ENCODE data around the gene SRGAP1.

SRGAP1 gene

DNA sequence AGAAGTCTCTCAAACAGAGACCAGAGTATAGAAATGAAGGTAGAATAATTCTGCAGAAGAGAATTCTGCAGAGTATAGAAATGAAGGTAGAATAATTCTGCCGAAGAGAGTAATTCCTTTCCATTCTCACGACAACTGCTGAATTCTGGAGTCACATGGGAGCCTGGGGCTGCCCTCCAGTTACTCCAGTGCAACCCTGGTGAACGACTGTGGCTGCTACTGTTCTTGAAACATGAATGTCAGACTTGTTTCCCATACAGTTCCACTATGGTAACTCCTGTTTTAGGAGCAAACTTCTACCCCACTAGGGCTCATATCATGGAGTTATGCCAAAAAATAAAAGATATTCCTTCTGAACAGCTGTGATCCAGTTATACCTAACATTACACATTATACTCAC, 213.2 kb downstream of the SRGAP1 start:
- TF ChIP-seq POLR2AphosphoS5 (IDR thresholded peaks at IDR 0.05; ENCODE audit: low read depth, low read length) = no peak
- no peak for TF ChIP-seq TAF1 (IDR thresholded peaks at IDR 0.05; ENCODE audit: borderline replicate concordance, insufficient read depth, low read length)
- no peak for TF ChIP-seq REST (IDR thresholded peaks at IDR 0.05; ENCODE audit: insufficient read depth in 1 of 2, low read depth in 2 of 2, low read length in 2 of 2)
- no peak for TF ChIP-seq SIN3A (IDR thresholded peaks at IDR 0.05; ENCODE audit: borderline replicate concordance, insufficient read depth, low read length)
- no peak for TF ChIP-seq FOXP2 (optimal IDR thresholded peaks at IDR 0.05; ENCODE audit: borderline replicate concordance, extremely low read depth, extremely low read length, insufficient read depth)

GRCh38 chr12:64058541-64059265, 214.2 kb downstream of the SRGAP1 start:
- TF ChIP-seq REST (IDR thresholded peaks at IDR 0.05; ENCODE audit: insufficient read depth in 1 of 2, low read depth in 2 of 2, low read length in 2 of 2) = no peak
- TF ChIP-seq POLR2AphosphoS5 (IDR thresholded peaks at IDR 0.05; ENCODE audit: low read depth, low read length) = no peak
- TF ChIP-seq TAF1 (IDR thresholded peaks at IDR 0.05; ENCODE audit: borderline replicate concordance, insufficient read depth, low read length) = no peak
- TF ChIP-seq FOXP2 (optimal IDR thresholded peaks at IDR 0.05; ENCODE audit: borderline replicate concordance, extremely low read depth, extremely low read length, insufficient read depth) = no peak
- TF ChIP-seq SIN3A (IDR thresholded peaks at IDR 0.05; ENCODE audit: borderline replicate concordance, insufficient read depth, low read length) = no peak

DNA sequence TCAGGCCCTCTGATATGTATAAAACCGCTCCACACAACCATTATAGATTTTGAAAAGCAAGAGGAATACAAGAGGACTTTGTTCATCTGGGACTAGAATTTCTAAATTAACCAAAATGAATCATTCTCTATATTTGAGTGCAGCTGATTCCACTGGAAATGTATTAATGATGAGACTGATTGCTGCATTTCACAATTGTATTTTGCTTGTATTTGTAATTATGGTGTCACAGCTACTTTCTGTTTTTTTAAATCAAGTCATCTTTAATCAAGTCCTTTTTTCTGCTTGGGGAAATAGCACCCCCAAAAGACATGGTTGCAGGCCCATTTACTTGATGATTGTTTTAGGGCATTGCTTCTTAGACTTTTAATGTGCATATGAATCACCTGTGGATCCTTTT, 215.2 kb downstream of the SRGAP1 start:
- no peak for TF ChIP-seq FOXP2 (optimal IDR thresholded peaks at IDR 0.05; ENCODE audit: borderline replicate concordance, extremely low read depth, extremely low read length, insufficient read depth)
- TF ChIP-seq REST (IDR thresholded peaks at IDR 0.05; ENCODE audit: insufficient read depth in 1 of 2, low read depth in 2 of 2, low read length in 2 of 2) = no peak
- no peak for TF ChIP-seq POLR2AphosphoS5 (IDR thresholded peaks at IDR 0.05; ENCODE audit: low read depth, low read length)
- TF ChIP-seq TAF1 (IDR thresholded peaks at IDR 0.05; ENCODE audit: borderline replicate concordance, insufficient read depth, low read length) = no peak
- no peak for TF ChIP-seq SIN3A (IDR thresholded peaks at IDR 0.05; ENCODE audit: borderline replicate concordance, insufficient read depth, low read length)

GRCh38 chr12:64061868-64062375, 217.4 kb downstream of the SRGAP1 start:
- no peak for TF ChIP-seq FOXP2 (optimal IDR thresholded peaks at IDR 0.05; ENCODE audit: borderline replicate concordance, extremely low read depth, extremely low read length, insufficient read depth)
- TF ChIP-seq TAF1 (IDR thresholded peaks at IDR 0.05; ENCODE audit: borderline replicate concordance, insufficient read depth, low read length) = no peak
- TF ChIP-seq REST (IDR thresholded peaks at IDR 0.05; ENCODE audit: insufficient read depth in 1 of 2, low read depth in 2 of 2, low read length in 2 of 2) = no peak
- TF ChIP-seq POLR2AphosphoS5 (IDR thresholded peaks at IDR 0.05; ENCODE audit: low read depth, low read length) = no peak
- no peak for TF ChIP-seq SIN3A (IDR thresholded peaks at IDR 0.05; ENCODE audit: borderline replicate concordance, insufficient read depth, low read length)

Data from PFSK-1 (cell line).